Kidney (tissue), 14 donors: Measurements from ENCODE around the gene RPS19. TPM values are rescaled to one million over a fixed set of nuclear protein-coding genes. Genes with fewer than 3 reads are reported as not detected.
A peak's percentile ranks its signal among the peaks of the same experiment; 100 is the strongest.

ENCODE experiments used
- DNase-seq, 5 donors: peaks; one replicate each; pipeline ENCODE4 v3.0.0-alpha.2; 2013 to 2020
- FAIRE-seq: peaks from 2 replicates; lab custom pipeline; 2012; peaks lifted over from hg19 to GRCh38; lab: Jason Lieb, UNC
- H3K27ac ChIP-seq, 2 donors: one replicate each; pipeline ENCODE4 v1.7.0; 2013; ENCODE audit warnings: low read depth in 2 of 2, low read length in 2 of 2, inconsistent platforms in 1 of 2
- H3K27me3 ChIP-seq: one replicate; pipeline ENCODE4 v1.7.1; 2013; ENCODE audit warnings: low read length, inconsistent platforms; ENCODE audit not compliant: control insufficient read depth, insufficient read depth
- H3K36me3 ChIP-seq, 3 donors: one replicate each; pipeline versions ENCODE4 v1.7.0 to v1.7.1; 2013; ENCODE audit warnings: low read length in 3 of 3, control low read depth in 1 of 3, inconsistent platforms in 1 of 3; ENCODE audit not compliant: insufficient read depth in 3 of 3, control insufficient read depth in 2 of 3
- H3K4me1 ChIP-seq, 3 donors: one replicate each; pipeline versions ENCODE4 v1.7.0 to v1.7.1; 2013; ENCODE audit warnings: low read length in 3 of 3, inconsistent platforms in 1 of 3, low read depth in 1 of 3; ENCODE audit not compliant: control insufficient read depth in 2 of 3, insufficient read depth in 2 of 3
- H3K4me3 ChIP-seq, 3 donors: one replicate each; pipeline versions ENCODE4 v1.7.0 to v1.8.1; 2013; ENCODE audit warnings: low read length in 3 of 3, control low read depth in 1 of 3, inconsistent platforms in 1 of 3
- H3K9ac ChIP-seq, 3 donors: one replicate each; pipeline versions ENCODE4 v1.7.0 to v1.7.1; 2013; ENCODE audit warnings: low read length in 3 of 3, control low read depth in 1 of 3, inconsistent platforms in 1 of 3
- H3K9me3 ChIP-seq, 3 donors: one replicate each; pipeline versions ENCODE4 v1.7.0 to v1.7.1; 2013; ENCODE audit warnings: low read length in 3 of 3, control low read depth in 1 of 3, inconsistent platforms in 1 of 3; ENCODE audit not compliant: control insufficient read depth in 2 of 3, insufficient read depth in 1 of 3
- CTCF ChIP-seq: IDR thresholded peaks from 3 replicates; pipeline ENCODE4 v1.5.1; 2012; ENCODE audit warnings: mild to moderate bottlenecking, moderate library complexity, borderline replicate concordance; ENCODE audit not compliant: insufficient read depth; ENCODE audit errors: extremely low read depth
- intact Hi-C: fragments of 100-400 bp; cut with DNase I; formaldehyde crosslinking; loops from one replicate; pipeline ENCODE4 v1.11.1; 2022
- polyA plus RNA-seq: library from polyadenylated mRNA; stranded (reverse); fragments of 350-450 nt; fragmentation: Illumina TruSeq; extraction: RNeasy Lipid Tissue Mini Kit (QIAGEN cat#74804); gene quantifications from one replicate; pipeline ENCODE4 v1.2.3, GENCODE V29; 2014; ENCODE audit warnings: low read depth, low replicate concordance; ENCODE audit not compliant: insufficient read depth
- total RNA-seq: library from RNA; stranded (reverse); fragmentation: NEBNext Ultra II Directional; extraction: Animal tissue kit (Norgen Biotek cat#: 25700); gene quantifications from one replicate; pipeline ENCODE4 v1.2.1, GENCODE V29; 2021
- donor health status: control.
- donor health status: control.
- donor health status: control.
- donor health status: control.
- donor health status: control.
- donor health status: DM: yes; HTN: yes; CAD: no.
- donor health status: Normal renal cell carcinoma (clear cell type).

Gene RPS19
- total and polyA plus RNA-seq, 2 donors from 2014 or later: 1,433 to 2,116 TPM

GRCh38 chr19:41876847-41877832, 17.1 kb downstream of the RPS19 start, which contains the start of gene CD79A:
Gene CD79A (plus strand): TSS chr19:41877279. CDS start chr19:41877305, 26 bp downstream.
- peaks cover 0 to 6% (median 0%) of the 10 kb centered on the region in 3 donors for H3K36me3 ChIP-seq
- no peak within 1 kb of the TSS for H3K4me3 ChIP-seq
- H3K4me1 ChIP-seq: peaks cover 0 to under 1% (median 0%) of the 10 kb centered on the region in 3 donors
- H3K27me3 ChIP-seq: no peaks in the 10 kb centered on the region
- no peak within 1 kb of the TSS for H3K9ac ChIP-seq
- H3K9me3 ChIP-seq: no peaks in the 10 kb centered on the region
- H3K27ac ChIP-seq: no peak within 1 kb of the TSS
- peak in 1 of 5 donors; percentile 64 for DNase-seq
- no peak for TF ChIP-seq CTCF
- intact Hi-C loops: no loop called here
- FAIRE-seq: no peak

GRCh38 chr19:41877916-41878905, 18.2 kb downstream of the RPS19 start:
- H3K9me3 ChIP-seq: no peaks in the 10 kb centered on the region
- no peak overlapping the region for H3K27ac ChIP-seq
- no peak for FAIRE-seq
- no peak for DNase-seq
- H3K27me3 ChIP-seq: no peaks in the 10 kb centered on the region
- intact Hi-C loops: no loop called here
- H3K9ac ChIP-seq: no peak overlapping the region
- H3K4me1 ChIP-seq: peaks cover 0 to 7% (median 0%) of the 10 kb centered on the region in 3 donors
- no peak overlapping the region for H3K4me3 ChIP-seq
- no peak for TF ChIP-seq CTCF
- H3K36me3 ChIP-seq: no peaks in the 10 kb centered on the region

GRCh38 chr19:41879080-41879479, 19.0 kb downstream of the RPS19 start:
- no peak overlapping the region for H3K4me3 ChIP-seq
- H3K27me3 ChIP-seq: no peaks in the 10 kb centered on the region
- FAIRE-seq: no peak
- intact Hi-C loops: no loop called here
- H3K27ac ChIP-seq: no peak overlapping the region
- no peaks in the 10 kb centered on the region for H3K36me3 ChIP-seq
- peaks cover 0 to 7% (median 0%) of the 10 kb centered on the region in 3 donors for H3K4me1 ChIP-seq
- no peaks in the 10 kb centered on the region for H3K9me3 ChIP-seq
- TF ChIP-seq CTCF: no peak
- no peak for DNase-seq
- no peak overlapping the region for H3K9ac ChIP-seq
